ES-I3 (cell line): ENCODE results near the gene JAK3.

Experiments used
- H3K36me3 ChIP-seq: 2 replicates; pipeline ENCODE4 v1.6.1; 2013; ENCODE audit warnings: mild to moderate bottlenecking, low read length, control low read depth, moderate library complexity; ENCODE audit not compliant: insufficient read depth
- H3K4me1 ChIP-seq: 2 replicates; pipeline ENCODE4 v1.6.1; 2013; ENCODE audit warnings: mild to moderate bottlenecking, control low read depth, low read length; ENCODE audit not compliant: insufficient read depth
- H3K9ac ChIP-seq: 2 replicates; pipeline ENCODE4 v1.6.1; 2013; ENCODE audit warnings: low read depth, mild to moderate bottlenecking, low read length, moderate library complexity
- H3K9me3 ChIP-seq: 2 replicates; pipeline ENCODE4 v1.6.1; 2013; ENCODE audit warnings: mild to moderate bottlenecking, low read length, moderate library complexity; ENCODE audit not compliant: control insufficient read depth, insufficient read depth

JAK3 gene

GRCh38 chr19:17860331-17860992, 12.7 kb upstream of the JAK3 start:
- Histone ChIP-seq H3K4me1 (0 out of 2 replicates have a peak, but pooled peaks cover 4% of the 10 kb centered on the region), H3K9me3 (no peaks in the 10 kb centered on the region), H3K9ac (peak overlapping the region; percentile 93), H3K36me3 (peaks cover 33% of the 10 kb centered on the region)

DNA sequence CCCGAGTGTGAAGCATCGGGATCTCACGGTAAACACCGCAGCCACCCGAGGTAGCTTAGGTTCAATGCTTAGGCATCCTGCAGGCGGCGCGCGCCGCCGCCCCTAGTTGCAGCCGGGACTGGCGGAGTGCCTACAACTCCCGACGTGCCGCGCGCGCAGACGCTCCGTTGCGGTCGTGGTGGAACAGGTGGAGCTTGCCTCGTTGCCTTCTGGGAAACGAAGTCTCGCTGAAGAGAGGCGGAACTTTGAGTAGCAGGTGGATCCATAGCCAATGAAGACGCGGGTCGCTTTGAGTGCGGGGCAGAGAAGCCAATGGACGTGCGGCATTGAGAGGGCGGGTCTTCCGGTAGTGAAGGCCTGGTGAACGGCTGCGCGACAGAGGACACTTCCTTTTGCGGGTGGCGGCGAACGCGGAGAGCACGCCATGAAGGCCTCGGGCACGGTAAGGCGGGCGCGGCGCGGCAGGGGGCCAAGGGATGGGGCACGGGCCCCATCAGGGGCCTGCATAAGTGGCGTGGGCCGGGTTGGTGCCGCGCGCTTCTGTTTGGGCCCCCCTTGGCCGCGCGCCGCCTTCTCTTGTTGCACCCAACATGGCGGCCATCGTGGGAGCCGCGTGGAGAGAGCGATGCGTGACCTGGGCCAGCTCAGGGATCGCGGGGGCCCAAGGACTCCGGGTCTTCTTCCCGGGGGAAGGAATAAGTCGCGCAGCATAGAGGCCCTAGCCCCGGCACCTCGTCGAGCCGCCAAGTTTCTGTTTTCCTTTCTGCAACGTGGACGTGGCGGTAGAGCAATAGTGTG, 11.9 kb upstream of the JAK3 start, which contains the start of gene RPL18A:
TSS of gene RPL18A (plus strand) at position 378 of the 798 bp plus-strand sequence. CDS start at position 425, 47 bp downstream.
- Histone ChIP-seq H3K4me1 (0 out of 2 replicates have a peak, but pooled peaks cover 4% of the 10 kb centered on the region), H3K36me3 (peaks cover 33% of the 10 kb centered on the region), H3K9me3 (no peaks in the 10 kb centered on the region), H3K9ac (peak within 1 kb of the TSS; percentile 93)

DNA sequence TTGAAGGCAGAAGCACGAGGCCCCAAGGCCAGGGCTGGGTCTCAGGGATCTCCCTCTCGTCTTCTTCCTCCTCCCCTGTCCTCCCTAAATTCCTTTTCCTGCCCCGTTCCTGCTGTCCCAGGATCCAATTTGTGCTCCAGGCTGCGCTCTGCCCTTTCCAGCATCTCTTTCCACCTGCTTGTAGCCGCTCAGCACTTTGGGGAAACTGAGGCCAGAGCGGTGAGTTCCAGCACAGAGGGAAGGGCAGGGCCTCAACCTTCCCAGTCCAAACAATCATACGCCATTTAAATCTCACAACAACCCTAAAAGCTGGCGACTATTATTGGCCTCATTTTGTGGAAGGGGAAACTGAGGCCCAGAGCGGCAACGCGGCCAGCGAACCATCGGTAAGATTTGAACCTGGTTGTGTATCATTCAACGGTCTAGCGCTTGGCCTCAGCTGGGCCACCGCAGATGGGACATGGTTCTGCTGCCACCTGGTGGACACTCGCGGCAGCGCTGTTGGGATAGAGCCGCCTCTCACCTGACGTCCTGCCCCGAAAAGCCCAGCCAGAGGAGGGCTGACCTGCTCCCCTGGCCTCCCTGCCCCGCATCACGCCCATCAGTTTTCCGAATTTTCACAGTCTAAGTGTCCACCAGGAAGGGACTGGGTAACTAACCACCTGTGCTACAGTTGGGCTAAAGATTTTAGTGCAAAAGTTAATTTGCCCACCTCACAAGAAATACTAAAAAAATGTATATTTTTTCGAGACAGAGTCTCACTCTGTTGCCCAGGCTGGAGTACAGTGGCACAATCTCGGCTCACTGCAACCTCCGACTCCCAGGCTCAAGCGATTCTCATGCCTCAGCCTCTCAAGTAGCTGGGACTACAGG, 7.7 kb upstream of the JAK3 start:
- H3K4me1 ChIP-seq: peaks cover 3% of the 10 kb centered on the region; the same call in 1 of the 2 replicates
- no peaks in the 10 kb centered on the region for H3K9me3 ChIP-seq
- H3K36me3 ChIP-seq: peaks cover 5% of the 10 kb centered on the region; the same call in 1 of the 2 replicates
- no peak overlapping the region for H3K9ac ChIP-seq

GRCh38 chr19:17854061-17854460, 6.3 kb upstream of the JAK3 start:
- no peaks in the 10 kb centered on the region for H3K36me3 ChIP-seq
- peaks cover 7% of the 10 kb centered on the region; the same call in 1 of the 2 replicates for H3K4me1 ChIP-seq
- no peak overlapping the region for H3K9ac ChIP-seq

DNA sequence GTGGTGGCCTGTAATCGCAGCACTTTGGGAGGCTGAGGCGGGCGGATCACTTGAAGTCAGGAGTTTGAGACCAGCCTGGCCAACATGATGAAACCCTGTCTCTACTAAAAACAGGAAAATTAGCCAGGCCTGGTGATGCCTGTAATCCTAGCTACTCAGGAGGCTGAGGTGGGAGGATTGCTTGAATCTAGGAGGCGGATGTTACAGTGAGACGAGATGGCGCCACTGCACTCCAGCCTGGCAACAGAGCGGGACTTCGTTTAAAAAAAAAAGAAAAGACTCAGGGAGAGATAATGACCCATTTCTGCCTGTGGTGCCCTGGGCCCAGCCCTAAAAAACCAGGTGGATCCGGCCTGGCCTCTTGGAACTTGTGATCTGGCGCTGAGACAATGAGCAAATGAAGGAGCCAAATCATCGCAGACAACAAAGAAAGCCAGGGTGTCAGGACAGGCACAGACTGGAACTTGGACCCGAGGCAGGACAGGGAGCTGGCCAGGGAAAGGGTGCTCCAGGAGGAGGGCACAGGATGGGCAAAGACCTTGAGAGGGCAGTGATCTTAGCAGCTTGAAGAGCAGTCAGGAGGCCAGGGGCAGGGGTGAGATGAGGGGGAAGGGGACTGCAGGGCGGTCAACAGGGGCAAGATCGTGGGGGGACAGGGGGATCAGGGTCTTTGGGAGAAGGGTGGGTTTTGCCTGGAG, 962 bp upstream of the JAK3 start:
- H3K9ac ChIP-seq: no peak overlapping the region
- peaks cover 7% of the 10 kb centered on the region; the same call in 1 of the 2 replicates for H3K4me1 ChIP-seq
- H3K36me3 ChIP-seq: no peaks in the 10 kb centered on the region
- H3K9me3 ChIP-seq: no peaks in the 10 kb centered on the region

More at GRCh38 chr19:17854061-17854460, 6.3 kb upstream of the JAK3 start:
- no peaks in the 10 kb centered on the region for H3K9me3 ChIP-seq

DNA sequence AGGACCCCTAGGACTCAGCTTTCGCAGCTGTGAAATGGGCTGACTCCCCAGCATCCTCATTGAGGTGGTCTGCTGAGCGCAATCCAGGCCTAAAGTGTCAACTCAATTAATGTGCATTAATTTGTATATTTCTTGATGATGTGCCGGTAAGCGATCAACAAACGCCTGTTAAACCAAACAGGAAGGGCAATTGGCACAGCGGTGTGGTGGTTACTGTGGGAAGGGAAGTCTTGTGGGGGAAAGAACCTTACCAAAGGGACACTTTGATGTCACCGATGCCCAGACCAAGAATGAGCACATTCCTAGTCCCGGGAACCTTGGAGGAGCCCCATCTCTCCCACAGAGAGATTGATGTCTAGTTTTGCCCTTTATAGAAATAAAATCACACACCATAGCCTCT, 1.6 kb downstream of the JAK3 start:
- H3K4me1 ChIP-seq: peaks cover 7% of the 10 kb centered on the region; the same call in 1 of the 2 replicates
- H3K9me3 ChIP-seq: no peaks in the 10 kb centered on the region
- no peaks in the 10 kb centered on the region for H3K36me3 ChIP-seq
- H3K9ac ChIP-seq: no peak overlapping the region

DNA sequence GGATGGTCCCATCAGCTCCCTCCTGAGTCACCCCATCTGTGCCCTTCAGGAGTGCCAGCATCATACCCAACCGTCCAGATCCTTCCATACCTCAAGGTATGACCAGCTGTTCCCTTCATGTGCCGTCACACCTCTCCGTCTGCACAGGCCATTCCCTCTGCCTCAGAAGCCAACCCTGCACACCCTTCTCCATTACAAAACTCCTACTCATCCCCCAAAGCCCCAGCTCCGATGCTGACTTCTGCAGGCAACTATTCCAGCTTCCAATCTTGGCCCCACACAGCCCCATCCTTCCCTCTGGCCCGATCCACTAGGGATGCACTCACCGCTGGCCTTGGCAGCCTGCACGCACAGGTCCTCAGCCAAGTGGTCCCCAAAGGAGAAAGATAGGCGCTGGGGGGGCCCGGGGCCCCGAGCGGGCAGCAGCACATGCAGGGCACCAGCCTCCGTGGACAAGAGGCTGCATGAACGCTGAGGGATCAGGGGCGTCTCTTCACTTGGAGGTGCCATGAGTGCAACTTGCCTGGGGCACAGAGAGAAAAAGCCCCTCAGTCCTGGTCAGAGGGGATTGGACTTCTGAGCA, 3.8 kb downstream of the JAK3 start:
- H3K9me3 ChIP-seq: no peaks in the 10 kb centered on the region
- H3K9ac ChIP-seq: no peak overlapping the region
- no peaks in the 10 kb centered on the region for H3K4me1 ChIP-seq
- no peaks in the 10 kb centered on the region for H3K36me3 ChIP-seq

DNA sequence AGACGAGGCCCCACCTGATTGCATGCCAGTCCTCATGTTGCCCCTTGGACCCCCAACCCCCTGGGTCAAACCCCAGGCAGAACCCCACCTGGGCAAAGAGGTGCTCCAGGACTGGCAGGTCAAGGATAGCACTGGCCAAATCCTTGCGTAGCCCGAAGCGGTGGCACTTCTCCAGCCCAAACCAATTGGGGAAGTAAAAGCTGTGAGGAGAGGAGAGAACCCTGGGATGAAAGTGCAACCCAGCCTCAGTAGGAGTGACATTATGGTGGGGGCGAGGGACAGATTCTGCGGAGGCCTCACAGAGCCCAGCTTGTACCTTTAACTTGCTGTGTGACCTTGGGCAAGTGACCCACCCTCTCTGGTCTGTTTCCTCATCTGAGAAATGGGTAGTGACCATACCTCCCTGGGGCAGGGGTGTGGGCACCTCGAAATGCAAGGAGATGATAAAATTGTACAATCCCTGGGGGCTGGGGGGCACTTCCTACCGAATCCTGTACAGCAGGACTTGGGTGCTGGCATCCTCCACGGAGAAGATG, 4.4 kb downstream of the JAK3 start:
- no peak overlapping the region for H3K9ac ChIP-seq
- no peaks in the 10 kb centered on the region for H3K36me3 ChIP-seq
- no peaks in the 10 kb centered on the region for H3K9me3 ChIP-seq
- no peaks in the 10 kb centered on the region for H3K4me1 ChIP-seq

- Histone ChIP-seq H3K4me1 (no peaks in the 10 kb centered on the region), H3K9me3 (no peaks in the 10 kb centered on the region), H3K9ac (peak overlapping the region; percentile 55; the same call in 1 of the 2 replicates), H3K36me3 (no peaks in the 10 kb centered on the region)
Observed at GRCh38 chr19:17842663-17843291, 5.0 kb downstream of the JAK3 start.

DNA sequence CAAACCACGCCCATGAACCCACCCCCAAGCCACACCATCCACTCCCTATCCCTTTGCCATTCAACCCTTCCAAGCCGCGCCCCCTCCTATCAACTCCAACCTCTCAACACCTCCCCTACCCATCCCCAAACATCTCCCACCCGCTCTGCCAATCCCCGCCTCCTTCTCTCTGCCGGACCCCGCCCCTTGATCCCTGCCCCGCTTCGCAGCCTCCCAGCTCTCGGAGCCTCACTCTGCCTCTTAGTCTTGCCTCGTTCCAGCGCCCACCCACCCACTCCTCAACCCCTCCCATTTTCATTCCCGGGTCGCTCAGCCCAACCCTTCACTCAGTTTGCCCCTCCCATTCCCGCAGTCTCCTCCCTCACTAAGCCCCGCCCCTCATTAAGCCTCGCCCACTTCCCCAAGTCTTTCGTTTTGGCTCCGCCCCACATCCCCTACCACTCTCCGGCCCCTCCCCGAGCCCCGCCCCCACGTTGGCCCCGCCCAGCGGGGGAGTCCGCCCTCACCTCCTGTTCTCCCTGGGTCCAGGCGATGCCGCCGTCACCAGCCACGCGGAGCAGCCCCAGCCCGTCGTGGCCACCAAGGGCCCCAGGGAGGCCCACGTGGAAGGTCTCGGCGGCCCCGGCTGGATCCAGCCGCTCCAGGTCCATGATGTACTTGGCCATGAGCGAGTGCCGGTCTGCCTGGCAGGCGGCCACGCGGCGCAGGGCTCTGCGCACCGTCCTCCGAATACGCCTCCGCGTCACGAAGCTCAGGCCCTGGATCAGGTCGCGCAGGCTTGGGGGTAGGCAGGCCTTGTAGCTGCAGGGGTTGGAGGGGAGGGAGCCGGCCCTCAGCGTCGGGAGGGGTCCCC, 5.7 kb downstream of the JAK3 start:
- Histone ChIP-seq H3K36me3 (no peaks in the 10 kb centered on the region), H3K9ac (peak overlapping the region; percentile 55), H3K9me3 (no peaks in the 10 kb centered on the region), H3K4me1 (no peaks in the 10 kb centered on the region)

DNA sequence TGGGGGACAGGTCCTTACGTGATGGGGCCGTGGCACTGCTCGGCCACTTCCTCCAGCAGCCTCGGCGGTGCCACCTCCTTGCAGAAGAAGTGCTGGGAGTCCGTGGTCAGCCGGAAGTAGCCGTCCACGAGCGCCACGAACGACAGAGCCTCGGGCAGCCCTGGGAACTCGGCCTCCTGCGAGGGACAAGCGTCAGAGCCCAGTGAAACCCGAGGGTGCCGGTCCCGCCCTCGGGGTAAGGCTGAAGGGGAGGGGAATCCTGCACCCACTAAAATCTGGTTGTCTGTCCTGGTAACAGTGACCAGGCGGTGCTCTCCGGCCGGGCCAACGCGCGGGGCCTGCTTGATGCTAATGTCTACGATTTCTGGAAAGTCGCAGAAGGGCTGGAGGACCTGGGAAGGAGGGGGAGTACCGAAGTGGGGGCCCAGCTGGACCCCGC, 6.4 kb downstream of the JAK3 start:
- Histone ChIP-seq H3K9ac (peak overlapping the region; percentile 50; the same call in 1 of the 2 replicates), H3K36me3 (no peaks in the 10 kb centered on the region), H3K4me1 (no peaks in the 10 kb centered on the region), H3K9me3 (no peaks in the 10 kb centered on the region)

- Histone ChIP-seq H3K9me3 (no peaks in the 10 kb centered on the region), H3K9ac (no peak overlapping the region), H3K4me1 (peaks cover 3% of the 10 kb centered on the region; the same call in 1 of the 2 replicates), H3K36me3 (no peaks in the 10 kb centered on the region)
Observed at GRCh38 chr19:17840019-17840418, 7.8 kb downstream of the JAK3 start.
